C4-2B (cell line): ENCODE data around the gene CYP21A2.

Experiments used
- ZFX ChIP-seq: fragments of 450-650 bp; IDR thresholded peaks from 2 replicates; pipeline ENCODE4 v1.6.1; 2017
- TF ChIP-seq, protein P1 (sequence below): fragments of 450-650 bp; conservative IDR thresholded peaks from 2 replicates; pipeline ENCODE4 v1.5.1; 2017; ENCODE audit warnings: mild to moderate bottlenecking

DNA sequence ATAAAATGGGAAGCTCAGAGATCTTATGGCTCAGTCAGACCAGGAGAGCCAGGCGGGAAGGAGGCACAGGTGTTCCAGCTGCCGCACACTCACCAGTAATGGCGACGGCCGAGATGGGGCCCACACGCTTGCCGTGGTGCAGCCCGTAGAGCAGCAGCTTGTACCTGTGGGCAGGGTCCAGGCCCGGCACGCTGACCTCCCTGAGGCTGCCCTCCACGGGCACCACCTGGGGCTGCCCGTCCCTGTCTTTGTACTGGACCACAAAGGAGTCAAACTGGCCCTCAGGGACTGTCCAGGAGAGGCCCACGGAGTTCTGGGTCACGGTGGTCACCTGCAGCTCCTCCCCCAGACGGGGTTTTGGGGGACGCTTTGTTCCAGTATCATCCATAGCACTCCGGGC lies 31.2 kb downstream of the CYP21A2 start:
- TF ChIP-seq, protein P1, sequence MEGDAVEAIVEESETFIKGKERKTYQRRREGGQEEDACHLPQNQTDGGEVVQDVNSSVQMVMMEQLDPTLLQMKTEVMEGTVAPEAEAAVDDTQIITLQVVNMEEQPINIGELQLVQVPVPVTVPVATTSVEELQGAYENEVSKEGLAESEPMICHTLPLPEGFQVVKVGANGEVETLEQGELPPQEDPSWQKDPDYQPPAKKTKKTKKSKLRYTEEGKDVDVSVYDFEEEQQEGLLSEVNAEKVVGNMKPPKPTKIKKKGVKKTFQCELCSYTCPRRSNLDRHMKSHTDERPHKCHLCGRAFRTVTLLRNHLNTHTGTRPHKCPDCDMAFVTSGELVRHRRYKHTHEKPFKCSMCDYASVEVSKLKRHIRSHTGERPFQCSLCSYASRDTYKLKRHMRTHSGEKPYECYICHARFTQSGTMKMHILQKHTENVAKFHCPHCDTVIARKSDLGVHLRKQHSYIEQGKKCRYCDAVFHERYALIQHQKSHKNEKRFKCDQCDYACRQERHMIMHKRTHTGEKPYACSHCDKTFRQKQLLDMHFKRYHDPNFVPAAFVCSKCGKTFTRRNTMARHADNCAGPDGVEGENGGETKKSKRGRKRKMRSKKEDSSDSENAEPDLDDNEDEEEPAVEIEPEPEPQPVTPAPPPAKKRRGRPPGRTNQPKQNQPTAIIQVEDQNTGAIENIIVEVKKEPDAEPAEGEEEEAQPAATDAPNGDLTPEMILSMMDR, result no peak
- TF ChIP-seq ZFX, result no peak
